Peyer's patch (tissue), 4 donors: ENCODE measurements around the gene HEXIM2. TPM values are rescaled to one million over a fixed set of nuclear protein-coding genes. Genes with fewer than 3 reads are reported as not detected.

Source experiments
- DNase-seq, 3 donors: peaks; one replicate each; pipeline ENCODE4 v3.0.0-alpha.2; 2017 to 2019
- H3K27ac ChIP-seq, 4 donors: fragments of 200-600 bp; sonication (generic); one replicate each; pipeline ENCODE4 v1.5.1; 2016 to 2019
- H3K27me3 ChIP-seq, 2 donors: fragments of 200-600 bp; sonication (generic); one replicate each; pipeline ENCODE4 v1.5.1; 2019
- H3K36me3 ChIP-seq, 3 donors: fragments of 200-600 bp; sonication (generic); one replicate each; pipeline ENCODE4 v1.5.1; 2016 to 2019
- H3K4me1 ChIP-seq, 4 donors: fragments of 200-600 bp; sonication (generic); one replicate each; pipeline ENCODE4 v1.5.1; 2016 to 2019
- H3K4me3 ChIP-seq, 4 donors: fragments of 200-600 bp; sonication (generic); 1 replicate in 3 of 4; 2 replicates in 1 of 4; pipeline ENCODE4 v1.5.1; 2016 to 2019; ENCODE audit warnings: mild to moderate bottlenecking in 1 of 4
- H3K9me3 ChIP-seq, 4 donors: fragments of 200-600 bp; sonication (generic); one replicate each; pipeline ENCODE4 v1.5.1; 2016 to 2019; ENCODE audit warnings: mild to moderate bottlenecking in 1 of 4
- POLR2A ChIP-seq, 2 donors: fragments of 450-650 bp; IDR thresholded peaks; one replicate each; pipeline ENCODE4 v1.5.1; 2017; ENCODE audit warnings: antibody characterized with exemption in 2 of 2, mild to moderate bottlenecking in 2 of 2, moderate library complexity in 2 of 2
- total RNA-seq, 4 donors: library from RNA; depleted of rRNA; stranded (reverse); fragments of >200 nt; gene quantifications; one replicate each; pipeline ENCODE4 v1.1.0, GENCODE V29; 2016
- TF ChIP-seq, protein P1 (sequence below), 6 experiments: fragments of 450-650 bp in 4 of 6; fragments of 200-600 bp in 2 of 6; sonication (generic) in 1 of 6; IDR thresholded peaks; one replicate each; pipeline ENCODE4 v1.5.1; 2017 to 2019; ENCODE audit warnings: antibody characterized with exemption in 6 of 6, mild to moderate bottlenecking in 3 of 6, moderate library complexity in 1 of 6

The HEXIM2 gene
- total RNA-seq, 4 donors from 2014 or later: 8.4 to 28.9 (median 11.2) TPM

DNA sequence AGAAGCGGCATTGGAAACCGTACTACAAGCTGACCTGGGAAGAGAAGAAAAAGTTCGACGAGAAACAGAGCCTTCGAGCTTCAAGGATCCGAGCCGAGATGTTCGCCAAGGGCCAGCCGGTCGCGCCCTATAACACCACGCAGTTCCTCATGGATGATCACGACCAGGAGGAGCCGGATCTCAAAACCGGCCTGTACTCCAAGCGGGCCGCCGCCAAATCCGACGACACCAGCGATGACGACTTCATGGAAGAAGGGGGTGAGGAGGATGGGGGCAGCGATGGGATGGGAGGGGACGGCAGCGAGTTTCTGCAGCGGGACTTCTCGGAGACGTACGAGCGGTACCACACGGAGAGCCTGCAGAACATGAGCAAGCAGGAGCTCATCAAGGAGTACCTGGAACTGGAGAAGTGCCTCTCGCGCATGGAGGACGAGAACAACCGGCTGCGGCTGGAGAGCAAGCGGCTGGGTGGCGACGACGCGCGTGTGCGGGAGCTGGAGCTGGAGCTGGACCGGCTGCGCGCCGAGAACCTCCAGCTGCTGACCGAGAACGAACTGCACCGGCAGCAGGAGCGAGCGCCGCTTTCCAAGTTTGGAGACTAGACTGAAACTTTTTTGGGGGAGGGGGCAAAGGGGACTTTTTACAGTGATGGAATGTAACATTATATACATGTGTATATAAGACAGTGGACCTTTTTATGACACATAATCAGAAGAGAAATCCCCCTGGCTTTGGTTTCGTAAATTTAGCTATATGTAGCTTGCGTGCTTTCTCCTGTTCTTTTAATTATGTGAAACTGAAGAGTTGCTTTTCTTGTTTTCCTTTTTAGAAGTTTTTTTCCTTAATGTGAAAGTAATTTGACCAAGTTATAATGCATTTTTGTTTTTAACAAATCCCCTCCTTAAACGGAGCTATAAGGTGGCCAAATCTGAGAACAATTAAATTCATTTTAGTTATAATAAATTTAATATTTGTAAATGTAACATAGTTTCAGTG, 11.7 kb upstream of the HEXIM2 start:
- TF ChIP-seq, protein P1, sequence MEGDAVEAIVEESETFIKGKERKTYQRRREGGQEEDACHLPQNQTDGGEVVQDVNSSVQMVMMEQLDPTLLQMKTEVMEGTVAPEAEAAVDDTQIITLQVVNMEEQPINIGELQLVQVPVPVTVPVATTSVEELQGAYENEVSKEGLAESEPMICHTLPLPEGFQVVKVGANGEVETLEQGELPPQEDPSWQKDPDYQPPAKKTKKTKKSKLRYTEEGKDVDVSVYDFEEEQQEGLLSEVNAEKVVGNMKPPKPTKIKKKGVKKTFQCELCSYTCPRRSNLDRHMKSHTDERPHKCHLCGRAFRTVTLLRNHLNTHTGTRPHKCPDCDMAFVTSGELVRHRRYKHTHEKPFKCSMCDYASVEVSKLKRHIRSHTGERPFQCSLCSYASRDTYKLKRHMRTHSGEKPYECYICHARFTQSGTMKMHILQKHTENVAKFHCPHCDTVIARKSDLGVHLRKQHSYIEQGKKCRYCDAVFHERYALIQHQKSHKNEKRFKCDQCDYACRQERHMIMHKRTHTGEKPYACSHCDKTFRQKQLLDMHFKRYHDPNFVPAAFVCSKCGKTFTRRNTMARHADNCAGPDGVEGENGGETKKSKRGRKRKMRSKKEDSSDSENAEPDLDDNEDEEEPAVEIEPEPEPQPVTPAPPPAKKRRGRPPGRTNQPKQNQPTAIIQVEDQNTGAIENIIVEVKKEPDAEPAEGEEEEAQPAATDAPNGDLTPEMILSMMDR (IDR thresholded peaks at IDR 0.05): no peak
- peak in 1 of 2 donors; percentile 5 for TF ChIP-seq POLR2A (IDR thresholded peaks at IDR 0.05)
- H3K9me3 ChIP-seq: no peaks in the 10 kb centered on the region

GRCh38 chr17:45150911-45151809, 10.5 kb upstream of the HEXIM2 start:
- H3K27me3 ChIP-seq: no peaks in the 10 kb centered on the region
- no peaks in the 10 kb centered on the region for H3K36me3 ChIP-seq
- H3K4me3 ChIP-seq: peak overlapping the region in 2 of 4 donors; percentile 77 to 79
- TF ChIP-seq POLR2A (IDR thresholded peaks at IDR 0.05): no peak
- H3K4me1 ChIP-seq: peaks cover 0 to 39% (median 11%) of the 10 kb centered on the region in 4 donors
- DNase-seq: no peak
- no peaks in the 10 kb centered on the region for H3K9me3 ChIP-seq
- peak overlapping the region; percentile 55 to 97 (median 81) for H3K27ac ChIP-seq

More for the DNA sequence above, 11.7 kb upstream of the HEXIM2 start:
- Histone ChIP-seq H3K36me3 (no peaks in the 10 kb centered on the region), H3K4me1 (peaks cover 2 to 39% (median 13%) of the 10 kb centered on the region in 4 donors), H3K27me3 (no peaks in the 10 kb centered on the region), H3K4me3 (peak overlapping the region; percentile 65 to 79 (median 72)), H3K27ac (peak overlapping the region; percentile 87 to 97 (median 92))
- peak; percentile 66 to 83 (median 79) for DNase-seq

- no peak for TF ChIP-seq POLR2A (IDR thresholded peaks at IDR 0.05)
- TF ChIP-seq, protein P1 (IDR thresholded peaks at IDR 0.05): no peak
- peaks cover 0 to 54% (median 19%) of the 10 kb centered on the region in 4 donors for H3K4me1 ChIP-seq
- H3K27ac ChIP-seq: no peak overlapping the region
These were observed 6.6 kb upstream of the HEXIM2 start for GRCh38 chr17:45155029-45155428.

DNA sequence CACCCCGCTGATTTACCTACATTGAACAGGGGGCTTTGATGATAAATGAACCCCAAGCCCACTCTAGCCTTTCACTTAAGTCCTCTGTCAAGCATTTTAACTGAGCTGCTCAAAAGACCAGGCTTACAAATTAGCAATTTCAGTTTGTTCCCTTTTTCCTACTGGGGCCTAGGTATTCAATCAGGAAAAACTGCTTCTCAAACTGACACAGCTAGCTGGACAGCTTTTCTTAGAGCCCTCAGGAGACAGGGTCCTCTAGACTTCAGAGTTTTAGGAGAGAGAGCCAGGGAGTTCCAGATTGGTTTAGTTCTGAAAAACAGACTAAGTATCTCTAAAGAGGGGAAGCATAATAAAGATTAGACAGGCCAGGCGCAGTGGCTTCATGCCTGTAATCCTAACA, 6.2 kb upstream of the HEXIM2 start:
- Histone ChIP-seq H3K36me3 (no peaks in the 10 kb centered on the region), H3K9me3 (no peaks in the 10 kb centered on the region), H3K4me3 (no peak overlapping the region), H3K27ac (no peak overlapping the region), H3K27me3 (no peaks in the 10 kb centered on the region), H3K4me1 (peaks cover 0 to 55% (median 19%) of the 10 kb centered on the region in 4 donors)
- no peak for DNase-seq
- TF ChIP-seq POLR2A (IDR thresholded peaks at IDR 0.05): no peak
- TF ChIP-seq, protein P1 (IDR thresholded peaks at IDR 0.05): no peak

More at GRCh38 chr17:45155029-45155428, 6.6 kb upstream of the HEXIM2 start:
- no peak for DNase-seq
- H3K4me3 ChIP-seq: no peak overlapping the region
- H3K36me3 ChIP-seq: no peaks in the 10 kb centered on the region
- no peaks in the 10 kb centered on the region for H3K27me3 ChIP-seq
- no peaks in the 10 kb centered on the region for H3K9me3 ChIP-seq

- H3K27ac ChIP-seq: no peak overlapping the region
- DNase-seq: no peak
- H3K27me3 ChIP-seq: no peaks in the 10 kb centered on the region
- H3K4me3 ChIP-seq: no peak overlapping the region
- H3K9me3 ChIP-seq: no peaks in the 10 kb centered on the region
- H3K4me1 ChIP-seq: peaks cover 0 to 47% (median 15%) of the 10 kb centered on the region in 4 donors
- no peaks in the 10 kb centered on the region for H3K36me3 ChIP-seq
- no peak for TF ChIP-seq POLR2A (IDR thresholded peaks at IDR 0.05)
- TF ChIP-seq, protein P1 (IDR thresholded peaks at IDR 0.05): no peak
These were observed 5.4 kb upstream of the HEXIM2 start for GRCh38 chr17:45156242-45156641.
